ENCODE data around the gene CTTN.

CTTN gene

GRCh38 chr11:70397983-70398833 lies at the start of gene CTTN:
Gene CTTN (plus strand): TSS chr11:70398529. CDS start chr11:70407298, 8,769 bp downstream.
- peak; percentile 99 for DNase-seq (ENCODE audit: low spot score)

GRCh38 chr11:70348608-70349007 lies 49.7 kb upstream of the CTTN start:
- DNase-seq (ENCODE audit: low spot score), result no peak

- no peak for DNase-seq (ENCODE audit: low spot score)
These were observed 46.7 kb upstream of the CTTN start for GRCh38 chr11:70351646-70352045.

- DNase-seq (ENCODE audit: low spot score), result no peak
These were observed 46.2 kb upstream of the CTTN start for GRCh38 chr11:70352100-70352499.

- no peak for DNase-seq (ENCODE audit: low spot score)
These were observed 45.7 kb upstream of the CTTN start for GRCh38 chr11:70352601-70353000.

GRCh38 chr11:70353329-70353728 lies 45.0 kb upstream of the CTTN start:
- no peak for DNase-seq (ENCODE audit: low spot score)

GRCh38 chr11:70353900-70354568 lies 44.3 kb upstream of the CTTN start:
- DNase-seq (ENCODE audit: low spot score), result no peak

GRCh38 chr11:70354629-70355028 lies 43.7 kb upstream of the CTTN start:
- no peak for DNase-seq (ENCODE audit: low spot score)

- no peak for DNase-seq (ENCODE audit: low spot score)
These were observed 39.6 kb upstream of the CTTN start for GRCh38 chr11:70358753-70359152.

GRCh38 chr11:70359451-70360205 lies 38.7 kb upstream of the CTTN start:
- no peak for DNase-seq (ENCODE audit: low spot score)

- no peak for DNase-seq (ENCODE audit: low spot score)
These were observed 38.1 kb upstream of the CTTN start for GRCh38 chr11:70360211-70360610.

GRCh38 chr11:70364178-70364577 lies 34.2 kb upstream of the CTTN start:
- DNase-seq (ENCODE audit: low spot score), result no peak

- DNase-seq (ENCODE audit: low spot score), result no peak
These were observed 33.4 kb upstream of the CTTN start for GRCh38 chr11:70364745-70365543.

GRCh38 chr11:70365544-70365927 lies 32.8 kb upstream of the CTTN start:
- DNase-seq (ENCODE audit: low spot score), result no peak

- DNase-seq (ENCODE audit: low spot score), result no peak
These were observed 31.3 kb upstream of the CTTN start for GRCh38 chr11:70367071-70367470.

GRCh38 chr11:70368961-70369360 lies 29.4 kb upstream of the CTTN start:
- no peak for DNase-seq (ENCODE audit: low spot score)

- peak; percentile 26 for DNase-seq (ENCODE audit: low spot score)
These were observed 27.1 kb upstream of the CTTN start for GRCh38 chr11:70371241-70371640.

- no peak for DNase-seq (ENCODE audit: low spot score)
These were observed 26.3 kb upstream of the CTTN start for GRCh38 chr11:70372076-70372475.

GRCh38 chr11:70376621-70377020 lies 21.7 kb upstream of the CTTN start:
- DNase-seq (ENCODE audit: low spot score), result no peak

- no peak for DNase-seq (ENCODE audit: low spot score)
These were observed 20.7 kb upstream of the CTTN start for GRCh38 chr11:70377645-70378044.

- no peak for DNase-seq (ENCODE audit: low spot score)
These were observed 19.7 kb upstream of the CTTN start for GRCh38 chr11:70378506-70379134.

Data from AG20443 (cell line).